ENCODE measurements around the gene FOXG1.

FOXG1 gene

DNA sequence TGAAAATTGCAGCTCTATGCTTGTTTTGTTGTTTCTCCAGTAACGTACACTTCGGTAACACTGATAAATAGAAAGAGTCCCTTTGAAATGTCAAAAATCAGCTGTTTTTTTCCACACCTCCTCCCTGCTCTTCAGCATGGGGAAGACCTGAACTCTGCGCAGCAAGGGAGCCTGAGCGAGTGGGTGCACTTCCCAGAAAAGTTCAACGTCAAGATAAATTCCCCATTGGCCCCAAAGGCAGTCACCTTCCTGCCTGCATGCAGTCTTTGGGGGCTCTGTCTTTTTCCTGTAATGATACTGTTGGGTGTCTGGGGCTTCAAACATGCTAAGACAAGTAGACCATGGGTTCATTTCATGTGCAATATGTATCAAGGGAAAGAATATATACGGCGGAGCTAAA is 8.8 kb upstream of the FOXG1 start:
- no peak overlapping the region for H3K4me3 ChIP-seq (ENCODE audit: low read length)
- DNase-seq (ENCODE audit: low read depth) = no peak
- TF ChIP-seq, protein P1, sequence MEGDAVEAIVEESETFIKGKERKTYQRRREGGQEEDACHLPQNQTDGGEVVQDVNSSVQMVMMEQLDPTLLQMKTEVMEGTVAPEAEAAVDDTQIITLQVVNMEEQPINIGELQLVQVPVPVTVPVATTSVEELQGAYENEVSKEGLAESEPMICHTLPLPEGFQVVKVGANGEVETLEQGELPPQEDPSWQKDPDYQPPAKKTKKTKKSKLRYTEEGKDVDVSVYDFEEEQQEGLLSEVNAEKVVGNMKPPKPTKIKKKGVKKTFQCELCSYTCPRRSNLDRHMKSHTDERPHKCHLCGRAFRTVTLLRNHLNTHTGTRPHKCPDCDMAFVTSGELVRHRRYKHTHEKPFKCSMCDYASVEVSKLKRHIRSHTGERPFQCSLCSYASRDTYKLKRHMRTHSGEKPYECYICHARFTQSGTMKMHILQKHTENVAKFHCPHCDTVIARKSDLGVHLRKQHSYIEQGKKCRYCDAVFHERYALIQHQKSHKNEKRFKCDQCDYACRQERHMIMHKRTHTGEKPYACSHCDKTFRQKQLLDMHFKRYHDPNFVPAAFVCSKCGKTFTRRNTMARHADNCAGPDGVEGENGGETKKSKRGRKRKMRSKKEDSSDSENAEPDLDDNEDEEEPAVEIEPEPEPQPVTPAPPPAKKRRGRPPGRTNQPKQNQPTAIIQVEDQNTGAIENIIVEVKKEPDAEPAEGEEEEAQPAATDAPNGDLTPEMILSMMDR (conservative IDR thresholded peaks at IDR 0.05; ENCODE audit: low read depth, low read length) = no peak

DNA sequence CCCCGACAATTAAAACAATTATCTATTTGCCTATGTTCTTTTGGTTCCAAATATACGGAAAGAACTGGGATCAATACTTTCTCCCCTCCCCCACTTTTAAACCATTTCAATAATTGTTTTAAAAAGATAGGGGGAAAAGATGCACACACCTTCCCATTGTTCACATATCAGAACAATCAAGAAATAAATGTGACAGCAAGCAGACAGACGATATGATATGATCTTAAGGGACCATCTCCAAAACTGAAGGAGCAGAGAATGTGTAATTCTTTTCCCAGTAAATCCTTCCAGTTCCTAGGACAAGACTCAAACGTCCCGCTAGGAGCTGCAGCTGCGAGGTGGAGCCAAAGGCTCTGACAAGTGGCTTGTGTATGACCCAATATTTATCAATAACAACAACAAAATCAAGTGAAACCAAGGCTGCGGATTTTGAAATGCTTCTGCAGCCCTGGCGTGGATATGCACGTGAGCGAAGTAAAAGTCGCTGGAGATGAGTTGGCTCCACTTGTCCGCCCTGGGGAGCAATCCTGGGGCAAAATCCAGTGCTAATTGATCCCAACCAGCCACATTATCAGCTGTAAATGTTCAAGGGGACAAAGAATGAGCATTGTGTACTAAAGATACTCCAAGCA is 8.2 kb upstream of the FOXG1 start:
- TF ChIP-seq, protein P1 (conservative IDR thresholded peaks at IDR 0.05; ENCODE audit: low read depth, low read length) = no peak

DNA sequence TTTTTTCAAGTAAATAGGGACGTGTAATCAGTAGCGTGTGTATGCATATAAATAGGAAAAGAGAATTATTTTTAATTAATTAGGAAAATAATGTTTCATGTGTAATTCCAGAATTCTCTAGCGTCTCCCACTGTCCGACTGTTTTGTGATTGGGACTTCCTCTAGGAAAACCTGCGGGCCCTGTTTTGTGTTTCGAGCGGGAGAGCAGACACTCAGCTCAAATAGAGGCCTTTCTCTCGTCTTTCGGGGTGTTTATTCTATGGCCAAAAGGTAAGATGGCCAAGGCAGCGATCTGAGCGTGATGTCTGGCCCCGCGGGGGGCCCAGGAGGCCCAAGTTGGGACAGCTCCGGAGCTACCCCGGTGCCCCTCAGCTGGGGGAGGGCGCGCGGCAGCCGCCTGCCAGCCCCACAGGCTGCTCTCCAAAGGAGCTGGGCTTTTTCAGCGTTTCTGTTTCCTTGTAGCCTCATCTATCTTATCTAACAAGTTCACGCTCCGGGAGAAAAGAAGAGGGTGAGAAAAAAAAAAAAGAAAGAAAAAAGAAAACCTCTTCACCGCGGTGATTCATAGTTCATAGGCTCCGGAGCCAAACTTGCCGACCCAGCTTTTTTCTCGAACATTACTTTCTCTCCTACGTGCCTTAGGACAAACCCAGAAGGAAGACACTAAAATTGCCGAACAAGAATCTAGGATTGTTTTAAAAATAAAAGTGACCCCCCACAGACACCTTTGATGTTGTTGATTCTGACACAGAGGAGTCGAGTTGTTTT is 7.5 kb upstream of the FOXG1 start:
- TF ChIP-seq, protein P1 (conservative IDR thresholded peaks at IDR 0.05; ENCODE audit: low read depth, low read length) = no peak
- no peak for DNase-seq (ENCODE audit: low read depth)
- H3K4me3 ChIP-seq (ENCODE audit: low read length) = no peak overlapping the region

More for the DNA sequence above, 8.2 kb upstream of the FOXG1 start:
- no peak overlapping the region for H3K4me3 ChIP-seq (ENCODE audit: low read length)
- no peak for DNase-seq (ENCODE audit: low read depth)

DNA sequence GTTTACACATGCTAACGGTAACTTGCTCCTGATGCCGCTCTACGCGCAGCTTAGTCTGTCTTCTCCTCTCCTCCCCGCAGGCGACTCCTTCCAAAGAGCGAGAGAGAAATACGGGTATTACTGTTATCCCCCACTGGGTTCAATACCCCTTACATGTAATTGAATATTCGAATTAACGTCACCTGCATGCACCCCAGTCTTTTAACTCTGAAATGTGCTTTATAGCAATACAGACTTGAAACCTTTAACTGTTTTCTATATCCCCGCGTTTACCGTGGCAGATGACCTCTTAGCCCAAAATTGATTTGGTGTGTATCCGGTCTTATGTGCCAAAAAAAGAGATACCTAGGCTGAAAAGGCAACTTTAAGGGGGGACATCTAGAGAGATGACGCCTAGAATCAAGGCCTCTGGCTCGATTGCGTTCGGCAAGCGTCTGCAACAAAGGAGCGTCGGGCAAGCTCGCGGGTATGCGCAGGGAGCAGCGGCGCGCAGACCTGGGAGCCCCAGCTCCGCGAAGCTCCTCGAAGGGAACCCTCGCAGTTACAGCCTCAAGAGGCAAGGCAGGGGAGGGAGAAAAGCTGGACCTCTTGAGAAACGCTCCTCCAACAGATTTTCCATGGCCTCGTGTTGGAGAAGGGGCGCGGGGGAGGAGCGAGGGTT is 6.8 kb upstream of the FOXG1 start:
- TF ChIP-seq, protein P1 (conservative IDR thresholded peaks at IDR 0.05; ENCODE audit: low read depth, low read length) = no peak
- no peak for DNase-seq (ENCODE audit: low read depth)
- H3K4me3 ChIP-seq (ENCODE audit: low read length) = no peak overlapping the region

DNA sequence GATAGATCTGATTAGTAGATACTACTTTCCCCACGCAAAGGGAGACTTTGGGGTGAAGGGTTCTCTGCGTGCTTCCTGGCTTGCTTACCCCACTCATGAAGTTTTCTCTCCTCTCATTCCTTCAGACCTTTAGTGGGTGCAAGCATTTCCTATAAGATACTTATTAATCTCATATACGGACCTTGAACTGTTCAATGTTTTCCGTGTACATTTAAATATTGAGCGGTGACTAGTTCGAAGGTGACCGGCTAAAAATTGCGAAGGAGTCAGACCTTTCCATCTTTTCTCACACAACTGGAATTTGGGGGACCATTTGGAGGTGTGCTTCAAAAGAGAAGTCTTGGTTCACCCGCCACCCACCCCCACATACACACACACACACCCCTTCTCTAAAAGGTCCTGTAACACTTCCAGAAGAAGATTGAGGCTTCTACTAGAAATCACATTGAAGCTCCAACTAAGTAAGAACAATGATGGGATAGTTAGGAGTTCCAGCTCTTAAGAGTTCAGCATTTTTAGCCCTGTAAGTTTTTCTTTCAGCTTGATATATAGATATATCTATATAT is 6.1 kb upstream of the FOXG1 start:
- DNase-seq (ENCODE audit: low read depth) = no peak
- H3K4me3 ChIP-seq (ENCODE audit: low read length) = no peak overlapping the region
- TF ChIP-seq, protein P1 (conservative IDR thresholded peaks at IDR 0.05; ENCODE audit: low read depth, low read length) = no peak

DNA sequence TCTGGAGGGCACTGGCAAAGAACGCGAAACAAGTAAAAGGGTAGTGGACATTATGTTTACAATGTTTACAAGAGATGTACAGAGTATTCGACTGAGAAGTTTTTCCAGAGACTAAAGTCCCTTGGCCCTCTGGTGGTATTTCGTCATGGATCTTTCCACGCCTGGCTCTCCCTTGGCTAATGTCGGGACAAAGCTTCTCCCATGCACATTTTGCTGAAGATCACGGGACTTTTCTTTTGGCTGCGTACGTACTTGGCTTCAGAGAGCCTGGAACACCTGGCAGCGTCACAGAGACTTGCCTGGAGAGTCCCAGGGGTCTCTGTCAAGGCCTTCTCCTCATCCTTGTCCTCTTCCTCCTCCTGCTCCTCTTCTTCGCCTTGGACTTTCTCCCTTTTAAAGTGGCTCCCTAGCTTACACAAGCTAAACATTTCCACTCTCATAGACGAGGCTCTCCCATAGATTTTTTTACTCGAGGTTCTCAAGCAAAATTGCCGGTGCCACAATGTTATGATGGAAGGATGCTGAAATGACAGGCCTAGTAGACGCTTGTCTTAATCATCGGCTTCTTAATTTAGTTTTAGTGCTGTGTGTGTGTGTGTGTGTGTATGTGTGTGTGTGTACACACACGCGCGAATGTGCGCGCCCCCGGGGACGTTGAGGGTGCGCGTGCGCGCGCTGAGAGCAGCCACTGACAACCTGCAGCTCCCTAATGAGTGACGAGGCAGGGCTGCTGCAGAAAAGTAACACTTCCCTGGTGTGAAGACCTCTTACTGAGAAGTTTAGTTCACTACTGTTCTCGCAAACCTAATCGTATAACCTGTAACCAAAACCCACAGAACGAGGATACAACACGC is 4.9 kb upstream of the FOXG1 start:
- no peak overlapping the region for H3K4me3 ChIP-seq (ENCODE audit: low read length)

More for the DNA sequence above, 4.9 kb upstream of the FOXG1 start:
- DNase-seq (ENCODE audit: low read depth) = no peak
- TF ChIP-seq, protein P1 (conservative IDR thresholded peaks at IDR 0.05; ENCODE audit: low read depth, low read length) = no peak
